Activated T-helper 1 cell treated with Interleukin-2 at 50 U/mL for 16 hours (primary cell): Measurements from ENCODE around the gene PIK3CB.
"Not testable (repeated sequence)": the region's sequence is repeated elsewhere in the genome, so short reads cannot be mapped to it uniquely, and the experiment has no call there.

ENCODE experiments used
- DNase-seq: peaks from one replicate; pipeline ENCODE4 v3.0.0-alpha.2; 2020; ENCODE audit warnings: low read depth

PIK3CB gene

DNA sequence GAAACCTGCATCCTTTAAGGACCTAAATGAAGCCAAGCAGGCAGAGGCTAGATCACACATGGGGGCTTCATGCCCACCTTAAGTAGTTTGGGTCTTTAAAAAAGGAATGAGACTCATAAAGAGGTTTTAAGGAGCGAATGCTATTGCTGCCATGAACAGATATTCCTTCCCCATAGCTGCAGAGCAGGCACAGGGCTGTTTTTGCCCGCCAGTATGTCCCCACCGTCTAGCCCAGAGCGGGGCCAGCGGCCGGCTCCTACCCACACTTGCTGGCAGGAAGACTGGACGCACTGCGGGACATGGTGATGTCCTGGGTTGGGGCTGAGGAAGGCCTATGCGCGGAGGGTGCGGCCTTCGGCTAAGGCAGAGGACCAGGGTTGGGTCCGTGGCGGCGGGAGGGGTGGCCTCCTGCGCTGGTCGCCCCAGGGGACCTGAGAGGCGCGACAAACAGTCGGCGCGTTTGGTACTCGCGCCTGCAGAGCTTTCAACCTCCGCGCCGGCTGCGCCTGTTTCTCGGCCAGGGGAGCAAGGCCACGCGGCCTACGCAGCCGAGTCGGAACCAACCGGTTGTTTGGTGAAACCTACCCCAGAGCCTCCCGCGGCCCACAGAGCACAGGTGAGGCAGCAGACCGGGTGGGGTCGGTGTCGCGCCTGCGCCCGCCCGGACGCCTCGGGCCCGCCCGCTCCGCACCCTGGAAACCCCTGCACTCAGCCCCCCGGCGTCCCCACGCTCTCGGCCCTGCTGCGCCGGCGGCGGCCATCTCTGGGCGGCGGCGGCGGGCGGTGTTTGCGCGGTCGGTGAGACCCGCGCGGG is 226.2 kb downstream of the PIK3CB start, which contains the start of gene FAIM:
FAIM (plus strand) TSS at position 450 of the 814 bp plus-strand sequence. CDS start 10,956 bp downstream, outside the sequence.
- DNase-seq = peak; percentile 45

- not testable (repeated sequence) for DNase-seq
Measured at GRCh38 chr3:138604106-138604595, 230.6 kb downstream of the PIK3CB start.
